NCI-H526 (cell line): Measurements from ENCODE around the gene PTPN23.

Experiments
- DNase-seq, 2 experiments: peaks; one replicate each; lab custom pipeline; 2025; lab: John Stamatoyannopoulos, UW

Gene PTPN23

GRCh38 chr3:47419083-47420043 lies 38.5 kb downstream of the PTPN23 start:
- DNase-seq = peak; percentile 63 to 70

DNA sequence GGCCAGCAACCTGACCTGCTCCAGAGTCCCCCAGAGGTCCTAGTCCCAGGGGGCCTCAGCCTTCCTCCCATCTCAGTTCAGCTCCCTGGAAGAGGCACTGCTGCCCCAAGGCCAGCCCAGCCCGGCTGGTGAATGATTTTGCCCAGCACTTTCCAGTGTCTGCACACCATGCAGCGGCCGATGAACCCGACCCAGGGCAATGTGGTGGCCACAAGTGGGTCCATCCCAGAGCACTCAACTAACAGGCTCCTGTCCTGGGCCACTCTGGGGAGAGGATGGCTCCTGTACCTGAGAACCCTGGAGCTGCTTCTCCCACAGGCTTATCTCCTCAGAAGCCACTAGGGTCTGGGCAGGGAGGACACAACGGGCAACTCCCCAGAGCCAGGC lies 39.2 kb downstream of the PTPN23 start:
- DNase-seq = no peak

- peak; percentile 83 to 90 for DNase-seq
Observed at GRCh38 chr3:47420511-47421484, 40.0 kb downstream of the PTPN23 start.

- DNase-seq = peak in 1 of 2 experiments; percentile 21
Observed at GRCh38 chr3:47421741-47422649, 41.2 kb downstream of the PTPN23 start.

DNA sequence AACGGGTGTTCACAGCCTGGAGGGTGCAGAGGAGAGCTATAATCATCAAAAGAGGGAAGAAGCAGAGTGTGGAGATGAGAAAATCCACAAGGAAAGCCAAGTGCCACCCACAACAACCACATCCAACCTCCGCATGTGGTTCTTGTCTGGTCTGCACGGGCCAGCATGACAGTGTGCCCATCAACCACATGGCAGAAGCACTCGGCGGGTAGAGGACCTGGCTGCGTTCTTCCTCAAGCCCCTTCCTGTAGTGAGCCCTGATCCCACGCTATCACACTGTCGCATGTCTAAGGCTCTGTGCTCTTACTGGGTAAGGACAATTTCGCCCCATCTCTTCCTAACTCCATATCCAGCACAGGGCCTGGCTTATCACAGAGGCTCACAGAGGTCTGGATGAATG lies 41.9 kb downstream of the PTPN23 start:
- no peak for DNase-seq

GRCh38 chr3:47423548-47424145 lies 42.8 kb downstream of the PTPN23 start:
- DNase-seq = no peak

DNA sequence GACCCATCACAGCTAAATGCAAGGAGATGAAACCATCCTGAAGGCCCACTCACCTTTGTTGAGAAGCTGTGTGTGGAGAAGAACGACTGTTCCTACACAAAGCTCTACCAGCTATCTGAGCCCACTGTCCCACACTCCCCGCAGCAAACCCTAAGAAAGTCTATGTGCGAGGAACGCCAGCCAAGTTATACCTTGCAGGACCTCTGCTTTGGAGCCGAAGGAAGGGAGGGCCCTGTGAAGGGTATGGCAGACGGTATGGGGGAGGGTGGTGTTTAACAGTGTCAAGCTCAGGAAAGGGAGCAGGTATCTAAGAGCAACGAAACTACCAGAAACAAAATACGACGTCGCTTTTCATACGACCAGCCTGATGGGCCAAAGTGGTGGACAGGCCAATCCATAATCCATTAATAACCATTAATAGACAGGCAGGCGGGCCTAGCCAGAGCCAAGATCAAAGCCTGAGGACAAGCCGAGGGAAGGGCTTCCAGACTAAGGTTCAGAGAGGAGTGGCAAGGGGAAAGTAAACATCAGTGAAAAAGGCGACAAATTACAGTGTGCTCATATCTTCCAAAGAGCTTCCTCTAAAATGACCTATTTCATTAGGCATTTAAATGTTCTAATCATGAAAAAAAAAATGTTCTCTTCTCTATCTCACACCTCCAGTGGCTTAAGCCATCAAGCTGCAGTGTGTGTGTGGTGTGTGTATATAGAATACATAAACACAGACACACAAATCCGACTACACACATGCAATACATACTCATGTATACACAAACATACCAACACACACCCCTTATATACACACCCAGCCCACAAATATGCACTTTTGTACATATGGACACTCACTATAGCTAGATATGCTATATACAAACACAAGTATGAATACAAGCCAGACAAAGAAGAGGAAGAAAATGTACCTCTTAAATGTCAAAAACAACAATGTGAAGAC lies 43.9 kb downstream of the PTPN23 start:
- no peak for DNase-seq

DNA sequence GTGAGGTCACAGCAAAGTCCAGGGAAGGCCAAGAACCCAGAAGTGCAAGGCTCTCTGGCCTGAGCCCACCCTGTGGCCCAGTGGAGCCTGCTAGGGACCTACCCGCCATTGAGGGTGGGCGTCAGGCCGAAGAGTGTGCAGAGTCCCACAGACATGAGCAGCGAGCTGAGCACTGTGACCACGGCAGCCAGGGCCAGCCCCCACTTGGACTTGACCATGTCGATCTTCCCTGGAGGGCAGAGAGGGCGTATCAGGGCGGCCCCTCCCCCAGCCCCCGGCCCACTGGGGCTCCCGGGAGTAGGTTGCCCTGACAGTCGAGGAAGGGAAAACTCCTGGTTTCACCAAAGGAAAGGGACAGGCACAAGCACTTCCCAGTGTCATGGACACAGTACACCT lies 44.6 kb downstream of the PTPN23 start:
- no peak for DNase-seq

- no peak for DNase-seq
Observed at GRCh38 chr3:47425959-47426358, 45.1 kb downstream of the PTPN23 start.

- no peak for DNase-seq
Observed at GRCh38 chr3:47427866-47428265, 47.0 kb downstream of the PTPN23 start.

DNA sequence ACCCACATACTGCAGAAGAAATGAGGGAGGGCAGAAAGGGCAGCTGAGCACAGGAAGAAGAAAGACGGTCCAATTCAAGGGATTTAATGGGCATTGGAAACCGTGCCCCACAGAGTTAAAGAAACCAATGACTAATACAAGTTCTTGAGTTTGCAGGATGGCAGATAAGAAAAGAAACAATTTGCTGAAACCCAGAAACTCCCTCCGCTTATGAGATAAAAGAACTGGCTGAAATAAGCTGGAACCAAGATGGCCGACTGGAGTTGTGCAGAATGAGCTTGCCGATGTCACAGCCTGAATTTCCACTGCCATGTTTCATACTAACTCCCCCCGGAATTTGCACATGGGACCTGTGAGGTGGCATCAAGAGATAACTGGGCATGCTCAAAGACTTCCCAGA lies 47.8 kb downstream of the PTPN23 start:
- DNase-seq = no peak

DNA sequence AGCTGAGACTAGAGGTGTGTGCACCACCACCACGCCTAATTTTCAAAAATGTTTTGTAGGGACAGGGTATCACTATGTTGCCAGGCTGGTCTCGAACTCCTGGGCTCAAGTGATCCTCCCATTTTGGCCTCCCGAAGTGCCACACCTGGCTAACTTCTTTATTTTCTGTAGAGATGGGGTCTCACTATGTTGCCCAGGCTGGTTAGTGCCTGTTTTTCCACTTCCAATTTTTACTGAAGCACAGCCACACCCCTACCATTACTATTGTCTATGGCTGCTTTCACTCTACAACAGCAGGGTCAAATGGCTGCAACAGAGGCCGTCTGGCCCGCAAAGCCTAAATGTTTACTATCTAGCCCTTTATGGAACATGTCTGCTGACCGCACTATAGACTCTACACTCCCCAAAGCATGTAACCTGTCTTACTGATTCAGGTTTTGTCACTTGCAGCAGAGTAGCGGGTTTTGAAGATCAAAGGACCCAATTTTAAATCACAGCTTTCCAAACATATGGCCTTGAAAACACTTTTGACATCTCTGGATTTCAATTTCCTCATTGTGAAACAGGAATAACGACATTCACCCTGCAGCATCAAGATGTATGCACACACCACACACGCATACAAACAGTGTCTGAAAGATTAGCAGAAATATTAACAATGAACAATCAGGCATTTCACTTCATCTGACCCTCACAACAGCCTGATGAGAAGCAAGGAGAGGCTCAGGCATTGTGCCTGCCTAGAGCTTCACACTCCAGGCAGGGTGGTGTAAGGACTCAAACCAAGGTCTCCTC lies 48.9 kb downstream of the PTPN23 start:
- no peak for DNase-seq

- no peak for DNase-seq
Observed at GRCh38 chr3:47430606-47431005, 49.8 kb downstream of the PTPN23 start.

- DNase-seq = no peak
Observed at GRCh38 chr3:47431225-47431624, 50.4 kb downstream of the PTPN23 start.

- DNase-seq = no peak
Observed at GRCh38 chr3:47432673-47433072, 51.9 kb downstream of the PTPN23 start.

DNA sequence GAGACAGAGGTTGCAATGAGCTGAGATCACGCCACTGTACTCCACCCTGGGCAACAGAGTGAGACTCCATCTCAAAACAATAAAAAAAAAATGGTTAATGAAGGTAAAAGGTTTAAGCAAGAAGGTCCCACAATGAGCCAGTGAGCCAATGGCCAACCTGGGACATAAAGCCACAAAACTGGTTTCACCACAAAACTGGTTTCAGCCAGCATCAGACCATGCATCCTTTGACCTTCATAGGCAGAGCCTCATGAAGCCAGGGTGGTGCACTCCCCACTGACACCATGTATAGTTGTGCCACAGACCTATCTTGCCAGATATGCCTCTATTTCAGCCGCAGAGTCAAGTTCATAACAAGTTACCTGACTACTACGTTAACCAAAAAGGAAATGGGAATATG lies 53.0 kb downstream of the PTPN23 start:
- DNase-seq = peak in 1 of 2 experiments; percentile 18

- DNase-seq = no peak
Observed at GRCh38 chr3:47434849-47435248, 54.0 kb downstream of the PTPN23 start.

GRCh38 chr3:47436180-47436579 lies 55.4 kb downstream of the PTPN23 start:
- DNase-seq = no peak

DNA sequence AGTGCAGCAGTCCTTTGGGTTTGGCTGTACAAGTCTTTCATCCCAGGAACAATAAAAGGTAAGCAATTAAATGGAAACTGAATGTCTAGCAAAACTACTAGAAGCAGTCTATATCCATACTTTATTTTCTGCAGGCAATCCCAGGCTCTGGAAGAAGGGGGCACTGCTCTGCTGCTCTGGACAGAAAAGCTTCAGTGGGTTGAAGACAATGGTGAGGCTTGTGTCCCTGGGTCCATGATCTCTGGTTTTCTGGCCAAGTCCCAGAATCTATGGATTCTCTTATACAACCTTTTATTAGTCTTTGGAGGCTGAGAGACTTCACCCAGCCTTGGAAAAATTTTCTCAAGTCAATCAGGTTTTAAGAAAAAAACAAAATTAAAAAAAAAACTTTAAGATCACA lies 59.3 kb downstream of the PTPN23 start:
- no peak for DNase-seq
